Right ventricle myocardium inferior (tissue), 1 donor: ENCODE measurements around the gene OGDH. TPM values are rescaled to one million over a fixed set of nuclear protein-coding genes. Genes with fewer than 3 reads are reported as not detected.

ENCODE experiments used
- ATAC-seq: fragments of 200-7000 bp; cut with Tn5 transposase; one replicate; pipeline ENCODE4 v1.9.1; 2020; ENCODE audit warnings: mild to moderate bottlenecking, moderate library complexity
- DNase-seq: peaks from one replicate; pipeline ENCODE4 v3.0.0; 2021; ENCODE audit errors: missing footprints
- intact Hi-C: fragments of 100-400 bp; cut with DNase I; formaldehyde crosslinking; loops from one replicate; pipeline ENCODE4 v1.11.0; 2022
- total RNA-seq: library from RNA; stranded (reverse); fragmentation: NEBNext Ultra II Directional; extraction: Animal tissue kit (Norgen Biotek cat#: 25700); gene quantifications from one replicate; pipeline ENCODE4 v1.2.1, GENCODE V29; 2021
- donor health status: DM: no; HTN: yes; CAD: no; lungs with severe emphysema.

OGDH gene
- total RNA-seq, 1 donor from 2014 or later, result 679 TPM

- intact Hi-C loops, result no loop called here
- ATAC-seq (no peak), DNase-seq (no peak)
Measured at GRCh38 chr7:44631458-44632115, 25.2 kb downstream of the OGDH start.

GRCh38 chr7:44632196-44632595 lies 25.8 kb downstream of the OGDH start:
- intact Hi-C loops, result no loop called here
- ATAC-seq (no peak), DNase-seq (no peak)

- intact Hi-C loops, result loop anchor here (2.0 kb wide), 1 partner anchor 21 kb away; no protein-coding TSS in a partner anchor
- DNase-seq (peak; percentile 78), ATAC-seq (peak; percentile 67)
Measured at GRCh38 chr7:44633254-44634186, 27.1 kb downstream of the OGDH start.

- ATAC-seq (no peak), DNase-seq (no peak)
- intact Hi-C loops, result loop anchor here (2.0 kb wide), 1 partner anchor 20 kb away; no protein-coding TSS in a partner anchor
Measured at GRCh38 chr7:44634187-44634838, 27.9 kb downstream of the OGDH start.

- ATAC-seq (peak; percentile 76), DNase-seq (peak; percentile 82)
- intact Hi-C loops, result loop anchor here (2.0 kb wide), 1 partner anchor 20 kb away; no protein-coding TSS in a partner anchor
Measured at GRCh38 chr7:44634839-44635591, 28.6 kb downstream of the OGDH start.

GRCh38 chr7:44636041-44636584 lies 29.7 kb downstream of the OGDH start:
- DNase-seq (no peak), ATAC-seq (no peak)
- intact Hi-C loops, result no loop called here

GRCh38 chr7:44636926-44637325 lies 30.5 kb downstream of the OGDH start:
- intact Hi-C loops, result no loop called here
- DNase-seq, result no peak

GRCh38 chr7:44637788-44638594 lies 31.6 kb downstream of the OGDH start:
- no peak for DNase-seq
- ATAC-seq, result no peak
- intact Hi-C loops, result no loop called here

More at GRCh38 chr7:44636926-44637325, 30.5 kb downstream of the OGDH start:
- ATAC-seq, result no peak

- intact Hi-C loops, result no loop called here
- ATAC-seq (no peak), DNase-seq (peak; percentile 76)
Measured at GRCh38 chr7:44638611-44639557, 32.5 kb downstream of the OGDH start.

GRCh38 chr7:44639671-44640321 lies 33.4 kb downstream of the OGDH start:
- no peak for DNase-seq
- intact Hi-C loops, result no loop called here
- peak; percentile 47 for ATAC-seq

GRCh38 chr7:44643206-44643605 lies 36.8 kb downstream of the OGDH start:
- ATAC-seq (no peak), DNase-seq (no peak)

GRCh38 chr7:44645254-44645653 lies 38.8 kb downstream of the OGDH start:
- intact Hi-C loops, result no loop called here
- DNase-seq, result no peak
- no peak for ATAC-seq

More at GRCh38 chr7:44643206-44643605, 36.8 kb downstream of the OGDH start:
- intact Hi-C loops, result no loop called here

- ATAC-seq (no peak), DNase-seq (no peak)
- intact Hi-C loops, result no loop called here
Measured at GRCh38 chr7:44645696-44646095, 39.3 kb downstream of the OGDH start.

- intact Hi-C loops, result no loop called here
- DNase-seq, result no peak
- ATAC-seq, result no peak
Measured at GRCh38 chr7:44646176-44646920, 39.9 kb downstream of the OGDH start.

GRCh38 chr7:44646921-44647636 lies 40.7 kb downstream of the OGDH start:
- ATAC-seq, result no peak
- intact Hi-C loops, result no loop called here
- DNase-seq, result no peak
